Measurements from ENCODE around the gene GARIN5B. TPM values are rescaled to one million over a fixed set of nuclear protein-coding genes. Genes with fewer than 3 reads are reported as not detected.
A peak's percentile ranks its signal among the peaks of the same experiment; 100 is the strongest.

Gene GARIN5B
- total and polyA plus RNA-seq, 2 of the 13 experiments (the other 11 are each of a cell fraction or from before 2014, with no cell fraction given) = not detected

GRCh38 chr19:55384920-55385723 is 22.1 kb upstream of the GARIN5B start (continued):
- TF ChIP-seq ZNF275 (CRISPR knock-in tag; IDR thresholded peaks at IDR 0.05; ENCODE audit: borderline replicate concordance) (no peak), ZHX2 (IDR thresholded peaks at IDR 0.05; ENCODE audit: low read depth) (no peak), ZHX2 (CRISPR knock-in tag; IDR thresholded peaks at IDR 0.05; ENCODE audit: borderline replicate concordance) (no peak), ZNF329 (CRISPR knock-in tag; IDR thresholded peaks at IDR 0.05; ENCODE audit: low read depth) (no peak), TRIM22 (IDR thresholded peaks at IDR 0.05) (no peak), NRL (CRISPR knock-in tag; IDR thresholded peaks at IDR 0.05; ENCODE audit: borderline replicate concordance) (0 out of 2 replicates have a peak, but pooled peaks have one; percentile 32), EZH2 (conservative IDR thresholded peaks at IDR 0.05; ENCODE audit: low read depth, low read length) (no peak), MBD4 (IDR thresholded peaks at IDR 0.05; ENCODE audit: borderline replicate concordance, low read length) (no peak), ZNF281 (CRISPR knock-in tag; IDR thresholded peaks at IDR 0.05; ENCODE audit: borderline replicate concordance) (no peak), ZFP1 (CRISPR knock-in tag; IDR thresholded peaks at IDR 0.05) (no peak; the same call in 1 of the 2 replicates), ZSCAN29 (CRISPR knock-in tag; conservative IDR thresholded peaks at IDR 0.05) (peak; percentile 99), JUN (CRISPR knock-in tag; IDR thresholded peaks at IDR 0.05) (no peak), NFYB (CRISPR knock-in tag; IDR thresholded peaks at IDR 0.05) (peak; percentile 71), CHD2 (IDR thresholded peaks at IDR 0.05; ENCODE audit: low read depth, low read length) (no peak), NFYC (CRISPR knock-in tag; IDR thresholded peaks at IDR 0.05) (peak; percentile 39), ZNF501 (CRISPR knock-in tag; IDR thresholded peaks at IDR 0.05) (peak; percentile 68; the same call in 1 of the 2 replicates), ATF7-NPFF (CRISPR knock-in tag; IDR thresholded peaks at IDR 0.05; ENCODE audit: low read depth) (no peak), MXD3 (CRISPR knock-in tag; IDR thresholded peaks at IDR 0.05) (no peak)
